HCT116 (cell line): ENCODE measurements around the gene LCN6. TPM values are rescaled to one million over a fixed set of nuclear protein-coding genes. Genes with fewer than 3 reads are reported as not detected.

Experiments
- ATAC-seq: fragments of 200-7000 bp; cut with Tn5 transposase; 2 replicates; pipeline ENCODE4 v1.9.1; 2020; ENCODE audit warnings: mild to moderate bottlenecking, moderate library complexity
- BruUV-seq: library from RNA; stranded (reverse); fragments of 400-500 nt; replicated peaks from 2 replicates; lab custom pipeline; 2021; lab: Mats Ljungman, UMichigan
- CTCF ChIA-PET: fragments of 300-600 bp; sonication (Branson Sonifier 250); formaldehyde crosslinking; loops from one replicate; lab custom pipeline; 2021; ENCODE audit warnings: antibody characterized with exemption; lab: Charles Lee
- POLR2A ChIA-PET: fragments of 300-600, 350-600 bp; sonication (Branson Sonifier 250); formaldehyde crosslinking; loops from one replicate; lab custom pipeline; 2021; ENCODE audit warnings: antibody characterized with exemption; lab: Charles Lee
- RAD21 ChIA-PET, 2 experiments: fragments of 300-600 bp; sonication (Branson Sonifier 250); formaldehyde crosslinking; loops; one replicate each; lab custom pipeline; 2023; ENCODE audit warnings: low total read pairs in 2 of 2; ENCODE audit not compliant: uncharacterized antibody in 2 of 2, unreplicated experiment in 2 of 2, low non-redundant PET in 1 of 2; lab: Charles Lee
- DNase-seq: peaks from one replicate; pipeline ENCODE4 v3.0.0-alpha.2; 2010; ENCODE audit warnings: low read depth, low spot score
- H2AFZ ChIP-seq: fragments of 200-600 bp; shearing (Covaris generic), sonication (generic); 2 replicates; pipeline ENCODE4 v1.6.1; 2017; ENCODE audit warnings: low read depth, mixed run types, mixed read lengths, antibody characterized with exemption, low read length; ENCODE audit not compliant: poor library complexity, severe bottlenecking
- H3K27ac ChIP-seq: 2 replicates; pipeline ENCODE4 v1.5.1; 2012; ENCODE audit warnings: low read depth, low read length
- H3K27me3 ChIP-seq: fragments of 200-600 bp; sonication (generic); 2 replicates; pipeline ENCODE4 v1.6.1; 2016; ENCODE audit warnings: mixed run types, low read length, mixed read lengths; ENCODE audit not compliant: insufficient read depth
- H3K36me3 ChIP-seq, 2 experiments: fragments of 200-500 bp in 1 of 2; fragments of 200-600 bp in 1 of 2; sonication (Bioruptor generic) in 1 of 2; sonication (generic) in 1 of 2; 2 replicates each; pipeline versions ENCODE4 v1.5.1 to v1.6.1; 2014 to 2016; ENCODE audit warnings: low read length in 2 of 2, inconsistent platforms in 1 of 2, mixed read lengths in 1 of 2, mixed run types in 1 of 2; ENCODE audit not compliant: insufficient read depth in 2 of 2, control insufficient read depth in 1 of 2
- H3K4me1 ChIP-seq, 2 experiments: fragments of 200-600 bp in 1 of 2; sonication (generic) in 1 of 2; 2 replicates each; pipeline versions ENCODE4 v1.5.1 to v1.6.1; 2012 to 2017; ENCODE audit warnings: low read length in 2 of 2, inconsistent platforms in 1 of 2, mild to moderate bottlenecking in 1 of 2, mixed read lengths in 1 of 2, mixed run types in 1 of 2, moderate library complexity in 1 of 2; ENCODE audit not compliant: insufficient read depth in 2 of 2, control insufficient read depth in 1 of 2
- H3K4me2 ChIP-seq: fragments of 200-600 bp; sonication (generic); 2 replicates; pipeline ENCODE4 v1.6.1; 2017; ENCODE audit warnings: mixed run types, low read length, mixed read lengths
- H3K4me3 ChIP-seq, 2 experiments: fragments of 200-600 bp in 1 of 2; sonication (generic) in 1 of 2; replicated peaks in 1 of 2; 2 replicates each; pipeline ENCODE4 v1.5.1; 2011 to 2016; ENCODE audit warnings: low read length in 2 of 2, control low read depth in 1 of 2, low read depth in 1 of 2, mild to moderate bottlenecking in 1 of 2, mixed read lengths in 1 of 2, mixed run types in 1 of 2
- H3K79me2 ChIP-seq: fragments of 200-600 bp; sonication (generic); 2 replicates; pipeline ENCODE4 v1.6.1; 2017; ENCODE audit warnings: mild to moderate bottlenecking, mixed run types, low read length, moderate library complexity, mixed read lengths; ENCODE audit not compliant: insufficient read depth
- H3K9ac ChIP-seq: fragments of 200-600 bp; sonication (generic); 2 replicates; pipeline ENCODE4 v1.6.1; 2016; ENCODE audit warnings: low read length, mixed read lengths
- H3K9me2 ChIP-seq: fragments of 200-600 bp; sonication (generic), shearing (Covaris generic); 2 replicates; pipeline ENCODE4 v1.6.1; 2017; ENCODE audit warnings: mixed run types, mild to moderate bottlenecking, moderate library complexity; ENCODE audit not compliant: insufficient read depth
- H3K9me3 ChIP-seq, 2 experiments: fragments of 200-500 bp in 1 of 2; fragments of 200-600 bp in 1 of 2; sonication (Bioruptor generic) in 1 of 2; sonication (generic) in 1 of 2; 2 replicates each; pipeline ENCODE4 v1.6.1; 2014 to 2017; ENCODE audit warnings: low read length in 2 of 2, mixed read lengths in 2 of 2, inconsistent platforms in 1 of 2, low read depth in 1 of 2, mild to moderate bottlenecking in 1 of 2, mixed run types in 1 of 2, moderate library complexity in 1 of 2; ENCODE audit not compliant: control insufficient read depth in 1 of 2, insufficient read depth in 1 of 2
- H4K20me1 ChIP-seq: fragments of 200-600 bp; sonication (generic), shearing (Covaris generic); 2 replicates; pipeline ENCODE4 v1.6.1; 2017; ENCODE audit warnings: mixed run types, mild to moderate bottlenecking, moderate library complexity; ENCODE audit not compliant: insufficient read depth
- ATF3 ChIP-seq: IDR thresholded peaks from 2 replicates; pipeline ENCODE4 v1.6.1; 2012
- EGR1 ChIP-seq: IDR thresholded peaks from 2 replicates; pipeline ENCODE4 v1.6.1; 2012; ENCODE audit warnings: low read depth
- EZH2 ChIP-seq: fragments of 200-600 bp; sonication (generic); IDR thresholded peaks from 2 replicates; pipeline ENCODE4 v1.6.1; 2017; ENCODE audit warnings: antibody characterized with exemption, mixed run types
- EZH2phosphoT487 ChIP-seq: fragments of 200-600 bp; IDR thresholded peaks from 2 replicates; pipeline ENCODE4 v1.6.1; 2018; ENCODE audit warnings: antibody characterized with exemption, borderline replicate concordance
- FOSL1 ChIP-seq: IDR thresholded peaks from 2 replicates; pipeline ENCODE4 v1.6.1; 2012; ENCODE audit warnings: low read depth
- JUND ChIP-seq: IDR thresholded peaks from 2 replicates; pipeline ENCODE4 v1.6.1; 2012
- POLR2AphosphoS5 ChIP-seq: IDR thresholded peaks from 2 replicates; pipeline ENCODE4 v1.6.1; 2011; ENCODE audit warnings: mild to moderate bottlenecking, low read depth, low read length, moderate library complexity
- SIN3A ChIP-seq: IDR thresholded peaks from 2 replicates; pipeline ENCODE4 v1.6.1; 2012; ENCODE audit warnings: low read depth
- SRF ChIP-seq: IDR thresholded peaks from 2 replicates; pipeline ENCODE4 v1.6.1; 2012; ENCODE audit warnings: low read depth
- TCF7L2 ChIP-seq: IDR thresholded peaks from 2 replicates; pipeline ENCODE4 v1.7.0; 2011; ENCODE audit warnings: borderline replicate concordance, inconsistent platforms; ENCODE audit not compliant: insufficient read depth, insufficient read length; ENCODE audit errors: extremely low read depth
- YY1 ChIP-seq: IDR thresholded peaks from 2 replicates; pipeline ENCODE4 v1.6.1; 2011; ENCODE audit warnings: low read length, low read depth, moderate library complexity, mild to moderate bottlenecking; ENCODE audit not compliant: insufficient replicate concordance; ENCODE audit errors: extremely low read depth
- ZBTB33 ChIP-seq: IDR thresholded peaks from 2 replicates; pipeline ENCODE4 v1.6.1; 2011; ENCODE audit warnings: mild to moderate bottlenecking, low read length, moderate library complexity; ENCODE audit not compliant: insufficient replicate concordance; ENCODE audit errors: extremely low read depth
- ZNF274 ChIP-seq: fragments of 200-500 bp; sonication (Bioruptor generic); IDR thresholded peaks from 2 replicates; pipeline ENCODE4 v1.6.1; 2014; ENCODE audit warnings: mild to moderate bottlenecking, low read depth, low read length, inconsistent platforms
- intact Hi-C: fragments of 100-400 bp; cut with micrococcal nuclease; formaldehyde crosslinking; loops from 2 replicates; pipeline ENCODE4 v1.10.0; 2022
- total RNA-seq: library from RNA; stranded (reverse); gene quantifications from one replicate; pipeline ENCODE4 v1.2.1, GENCODE V29; 2021; ENCODE audit not compliant: unreplicated experiment
- TF ChIP-seq, protein P1 (sequence below): IDR thresholded peaks from 2 replicates; pipeline ENCODE4 v1.6.1; 2012; ENCODE audit warnings: low read depth
- TF ChIP-seq, protein P2 (sequence below): IDR thresholded peaks from 2 replicates; pipeline ENCODE4 v1.6.1; 2012

LCN6 gene
- total RNA-seq, 1 experiment from 2014 or later: not detected

- no peak overlapping the region for H2AFZ ChIP-seq
- H3K4me3 ChIP-seq: no peak overlapping the region
- DNase-seq: no peak
- TF ChIP-seq SIN3A (no peak), JUND (no peak), ATF3 (no peak)
- RAD21 ChIA-PET: no interaction called here
- POLR2A ChIA-PET: no interaction called here
- H3K9me2 ChIP-seq: no peaks in the 10 kb centered on the region
- H3K9ac ChIP-seq: no peak overlapping the region
- CTCF ChIA-PET: no interaction called here
- H3K9me3 ChIP-seq: no peaks in the 10 kb centered on the region
- H3K27me3 ChIP-seq: no peaks in the 10 kb centered on the region
- H3K79me2 ChIP-seq: no peaks in the 10 kb centered on the region
- no peaks in the 10 kb centered on the region for H3K4me1 ChIP-seq
- H3K27ac ChIP-seq: no peak overlapping the region
- intact Hi-C loops: no loop called here
- ATAC-seq: no peak
- BruUV-seq: no TSS peak
- H3K4me2 ChIP-seq: no peak overlapping the region
- H3K36me3 ChIP-seq: no peaks in the 10 kb centered on the region
- H4K20me1 ChIP-seq: no peaks in the 10 kb centered on the region
Observed at GRCh38 chr9:136740491-136740890, 7.8 kb downstream of the LCN6 start.

DNA sequence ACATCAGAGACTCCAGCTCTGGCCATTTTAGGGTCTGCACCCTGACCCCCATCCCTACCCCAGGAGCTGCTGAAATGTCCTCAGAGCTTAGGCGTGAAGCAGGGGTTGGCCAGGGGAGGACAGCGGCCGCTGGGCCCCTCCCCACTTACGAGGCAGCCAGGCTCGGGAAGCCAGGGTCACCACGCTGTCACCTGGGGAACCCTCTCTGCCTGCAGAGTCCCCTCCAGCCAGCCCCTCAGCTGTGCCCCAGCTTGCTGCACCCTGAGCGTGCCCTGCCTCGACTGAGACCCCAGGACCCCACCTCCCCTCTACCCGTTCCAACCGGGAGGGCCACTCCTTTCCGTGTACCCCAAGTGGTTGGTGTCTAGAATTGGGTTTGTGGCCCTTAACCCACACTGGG, 8.3 kb downstream of the LCN6 start:
- RAD21 ChIA-PET: no interaction called here
- H4K20me1 ChIP-seq: no peaks in the 10 kb centered on the region
- no peaks in the 10 kb centered on the region for H3K36me3 ChIP-seq
- H3K9me3 ChIP-seq: no peaks in the 10 kb centered on the region
- no peaks in the 10 kb centered on the region for H3K4me1 ChIP-seq
- H3K4me3 ChIP-seq: no peak overlapping the region
- no TSS peak for BruUV-seq
- CTCF ChIA-PET: no interaction called here
- DNase-seq (no peak), ATAC-seq (no peak)
- H3K9ac ChIP-seq: no peak overlapping the region
- H3K27me3 ChIP-seq: no peaks in the 10 kb centered on the region
- H2AFZ ChIP-seq: no peak overlapping the region
- no peak overlapping the region for H3K27ac ChIP-seq
- intact Hi-C loops: no loop called here
- H3K9me2 ChIP-seq: no peaks in the 10 kb centered on the region
- H3K4me2 ChIP-seq: no peak overlapping the region
- no peaks in the 10 kb centered on the region for H3K79me2 ChIP-seq
- POLR2A ChIA-PET: no interaction called here
- no peak for TF ChIP-seq FOSL1
- no peak for TF ChIP-seq ZBTB33
- TF ChIP-seq EGR1: no peak
- no peak for TF ChIP-seq POLR2AphosphoS5
- no peak for TF ChIP-seq SRF
- TF ChIP-seq EZH2phosphoT487: no peak
- no peak for TF ChIP-seq SIN3A
- no peak for TF ChIP-seq ATF3
- no peak for TF ChIP-seq JUND
- TF ChIP-seq ZNF274: no peak
- TF ChIP-seq TCF7L2: no peak
- TF ChIP-seq, protein P1, sequence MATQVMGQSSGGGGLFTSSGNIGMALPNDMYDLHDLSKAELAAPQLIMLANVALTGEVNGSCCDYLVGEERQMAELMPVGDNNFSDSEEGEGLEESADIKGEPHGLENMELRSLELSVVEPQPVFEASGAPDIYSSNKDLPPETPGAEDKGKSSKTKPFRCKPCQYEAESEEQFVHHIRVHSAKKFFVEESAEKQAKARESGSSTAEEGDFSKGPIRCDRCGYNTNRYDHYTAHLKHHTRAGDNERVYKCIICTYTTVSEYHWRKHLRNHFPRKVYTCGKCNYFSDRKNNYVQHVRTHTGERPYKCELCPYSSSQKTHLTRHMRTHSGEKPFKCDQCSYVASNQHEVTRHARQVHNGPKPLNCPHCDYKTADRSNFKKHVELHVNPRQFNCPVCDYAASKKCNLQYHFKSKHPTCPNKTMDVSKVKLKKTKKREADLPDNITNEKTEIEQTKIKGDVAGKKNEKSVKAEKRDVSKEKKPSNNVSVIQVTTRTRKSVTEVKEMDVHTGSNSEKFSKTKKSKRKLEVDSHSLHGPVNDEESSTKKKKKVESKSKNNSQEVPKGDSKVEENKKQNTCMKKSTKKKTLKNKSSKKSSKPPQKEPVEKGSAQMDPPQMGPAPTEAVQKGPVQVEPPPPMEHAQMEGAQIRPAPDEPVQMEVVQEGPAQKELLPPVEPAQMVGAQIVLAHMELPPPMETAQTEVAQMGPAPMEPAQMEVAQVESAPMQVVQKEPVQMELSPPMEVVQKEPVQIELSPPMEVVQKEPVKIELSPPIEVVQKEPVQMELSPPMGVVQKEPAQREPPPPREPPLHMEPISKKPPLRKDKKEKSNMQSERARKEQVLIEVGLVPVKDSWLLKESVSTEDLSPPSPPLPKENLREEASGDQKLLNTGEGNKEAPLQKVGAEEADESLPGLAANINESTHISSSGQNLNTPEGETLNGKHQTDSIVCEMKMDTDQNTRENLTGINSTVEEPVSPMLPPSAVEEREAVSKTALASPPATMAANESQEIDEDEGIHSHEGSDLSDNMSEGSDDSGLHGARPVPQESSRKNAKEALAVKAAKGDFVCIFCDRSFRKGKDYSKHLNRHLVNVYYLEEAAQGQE: no peak
- TF ChIP-seq, protein P2, sequence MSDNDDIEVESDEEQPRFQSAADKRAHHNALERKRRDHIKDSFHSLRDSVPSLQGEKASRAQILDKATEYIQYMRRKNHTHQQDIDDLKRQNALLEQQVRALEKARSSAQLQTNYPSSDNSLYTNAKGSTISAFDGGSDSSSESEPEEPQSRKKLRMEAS: no peak
- no peak for TF ChIP-seq YY1
- no peak for TF ChIP-seq EZH2
